Gastrocnemius medialis (tissue), 4 donors: ENCODE results near the gene NRCAM.

Source experiments
- POLR2A ChIP-seq, 2 donors: fragments of 450-650 bp; IDR thresholded peaks; one replicate each; pipeline ENCODE4 v1.6.1; 2017; ENCODE audit warnings: antibody characterized with exemption in 2 of 2, mild to moderate bottlenecking in 2 of 2, moderate library complexity in 2 of 2
- TF ChIP-seq, protein P1 (sequence below), 5 experiments: fragments of 450-650 bp in 3 of 5; fragments of 200-600 bp in 2 of 5; sonication (generic) in 2 of 5; IDR thresholded peaks in 4 of 5; conservative IDR thresholded peaks in 1 of 5; 1 replicate in 4 of 5; 2 replicates in 1 of 5; pipeline ENCODE4 v1.5.1; 2016 to 2019; ENCODE audit warnings: antibody characterized with exemption in 5 of 5, mild to moderate bottlenecking in 3 of 5, moderate library complexity in 3 of 5

DNA sequence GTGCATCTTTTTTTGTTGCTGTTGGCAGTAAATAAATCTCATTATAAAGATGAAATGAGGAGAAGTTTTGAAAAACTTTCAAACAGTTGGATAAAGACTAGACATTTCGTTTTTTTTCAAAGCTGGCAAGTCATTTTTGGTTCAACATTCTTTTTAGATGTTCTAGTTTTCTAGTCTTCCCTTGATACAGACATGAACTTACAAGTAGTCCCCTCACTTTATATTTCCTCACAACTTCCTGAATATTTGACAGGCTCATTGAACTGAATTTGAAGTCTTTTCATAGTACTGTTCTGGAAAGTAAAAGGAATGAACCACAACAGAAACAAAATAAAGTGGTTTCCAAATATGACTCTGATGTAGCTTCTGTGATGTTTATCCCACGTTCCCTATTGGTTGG, 134.2 kb downstream of the NRCAM start:
- TF ChIP-seq, protein P1, sequence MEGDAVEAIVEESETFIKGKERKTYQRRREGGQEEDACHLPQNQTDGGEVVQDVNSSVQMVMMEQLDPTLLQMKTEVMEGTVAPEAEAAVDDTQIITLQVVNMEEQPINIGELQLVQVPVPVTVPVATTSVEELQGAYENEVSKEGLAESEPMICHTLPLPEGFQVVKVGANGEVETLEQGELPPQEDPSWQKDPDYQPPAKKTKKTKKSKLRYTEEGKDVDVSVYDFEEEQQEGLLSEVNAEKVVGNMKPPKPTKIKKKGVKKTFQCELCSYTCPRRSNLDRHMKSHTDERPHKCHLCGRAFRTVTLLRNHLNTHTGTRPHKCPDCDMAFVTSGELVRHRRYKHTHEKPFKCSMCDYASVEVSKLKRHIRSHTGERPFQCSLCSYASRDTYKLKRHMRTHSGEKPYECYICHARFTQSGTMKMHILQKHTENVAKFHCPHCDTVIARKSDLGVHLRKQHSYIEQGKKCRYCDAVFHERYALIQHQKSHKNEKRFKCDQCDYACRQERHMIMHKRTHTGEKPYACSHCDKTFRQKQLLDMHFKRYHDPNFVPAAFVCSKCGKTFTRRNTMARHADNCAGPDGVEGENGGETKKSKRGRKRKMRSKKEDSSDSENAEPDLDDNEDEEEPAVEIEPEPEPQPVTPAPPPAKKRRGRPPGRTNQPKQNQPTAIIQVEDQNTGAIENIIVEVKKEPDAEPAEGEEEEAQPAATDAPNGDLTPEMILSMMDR (IDR thresholded peaks at IDR 0.05 in 4 of 5, conservative IDR thresholded peaks at IDR 0.05 in 1 of 5), result no peak
- TF ChIP-seq POLR2A (IDR thresholded peaks at IDR 0.05), result no peak
